Keratinocyte (primary cell): Measurements from ENCODE around the gene C11orf86. TPM values are rescaled to one million over a fixed set of nuclear protein-coding genes. Genes with fewer than 3 reads are reported as not detected.

Experiments
- DNase-seq: peaks from one replicate; pipeline ENCODE4 v3.0.0-alpha.2; 2011; ENCODE audit warnings: low read depth, missing footprints, low spot score
- FAIRE-seq: peaks from 2 replicates; lab custom pipeline; 2011; peaks lifted over from hg19 to GRCh38; lab: Jason Lieb, UNC
- H2AFZ ChIP-seq: 2 replicates; pipeline ENCODE4 v1.6.0; 2012; ENCODE audit warnings: low read length, control low read depth, inconsistent platforms; ENCODE audit not compliant: control insufficient read depth
- H3K27ac ChIP-seq: 2 replicates; pipeline ENCODE4 v1.5.1; 2011; ENCODE audit warnings: low read length; ENCODE audit not compliant: control insufficient read depth, insufficient read depth
- H3K27me3 ChIP-seq: 3 replicates; pipeline ENCODE4 v1.6.0; 2011; ENCODE audit warnings: low read length; ENCODE audit not compliant: control insufficient read depth, insufficient read depth; ENCODE audit errors: extremely low read depth
- H3K36me3 ChIP-seq, 2 experiments: 2 replicates in 1 of 2; 3 replicates in 1 of 2; pipeline ENCODE4 v1.5.1; 2011; ENCODE audit warnings: low read length in 2 of 2, mild to moderate bottlenecking in 1 of 2; ENCODE audit not compliant: control insufficient read depth in 2 of 2, insufficient read depth in 2 of 2; ENCODE audit errors: extremely low read depth in 1 of 2
- H3K4me1 ChIP-seq: 3 replicates; pipeline ENCODE4 v1.5.1; 2011; ENCODE audit warnings: low read length; ENCODE audit not compliant: control insufficient read depth, insufficient read depth; ENCODE audit errors: extremely low read depth
- H3K4me2 ChIP-seq: 3 replicates; pipeline ENCODE4 v1.6.0; 2011; ENCODE audit warnings: low read depth, low read length; ENCODE audit not compliant: control insufficient read depth, insufficient read depth; ENCODE audit errors: extremely low read depth
- H3K4me3 ChIP-seq, 3 experiments: fragments of 200-600 bp in 1 of 3; sonication (generic) in 1 of 3; 2 replicates in 2 of 3; 3 replicates in 1 of 3; pipeline ENCODE4 v1.5.1; 2011 to 2016; ENCODE audit warnings: low read length in 3 of 3, mild to moderate bottlenecking in 3 of 3, control low read depth in 2 of 3, inconsistent platforms in 1 of 3, low read depth in 1 of 3, mixed read lengths in 1 of 3, mixed run types in 1 of 3, moderate library complexity in 1 of 3; ENCODE audit not compliant: control insufficient read depth in 2 of 3, insufficient read depth in 2 of 3; ENCODE audit errors: extremely low read depth in 1 of 3
- H3K79me2 ChIP-seq: 2 replicates; pipeline ENCODE4 v1.6.0; 2012; ENCODE audit warnings: low read length; ENCODE audit not compliant: control insufficient read depth, insufficient read depth
- H3K9ac ChIP-seq: 3 replicates; pipeline ENCODE4 v1.6.0; 2011; ENCODE audit warnings: low read length; ENCODE audit not compliant: control insufficient read depth, insufficient read depth; ENCODE audit errors: extremely low read depth
- H3K9me1 ChIP-seq: 3 replicates; pipeline ENCODE4 v1.6.0; 2011; ENCODE audit warnings: low read length; ENCODE audit not compliant: control insufficient read depth, insufficient read depth; ENCODE audit errors: extremely low read depth
- H3K9me3 ChIP-seq: 2 replicates; pipeline ENCODE4 v1.5.1; 2012; ENCODE audit warnings: low read depth, low read length; ENCODE audit not compliant: control insufficient read depth
- H4K20me1 ChIP-seq: 3 replicates; pipeline ENCODE4 v1.6.0; 2011; ENCODE audit warnings: low read length; ENCODE audit not compliant: control insufficient read depth, insufficient read depth; ENCODE audit errors: extremely low read depth
- EZH2 ChIP-seq: IDR thresholded peaks from one replicate; pipeline ENCODE4 v1.6.1; 2012; ENCODE audit warnings: inconsistent platforms, mild to moderate bottlenecking, low read length, moderate library complexity
- dilution Hi-C: fragments of 300-500 bp; cut with MboI; formaldehyde crosslinking; loops from one replicate; pipeline ENCODE4 v1.7.0; 2020; ENCODE audit warnings: low sequenced_read_pairs; ENCODE audit not compliant: extremely low pct_ligation_motif_present
- polyA plus RNA-seq, 5 experiments: library from polyadenylated mRNA; depleted of rRNA in 3 of 5; stranded (reverse) in 3 of 5; stranded (forward) in 1 of 5; unstranded in 1 of 5; fragments of >200 nt; gene quantifications; 1 replicate in 1 of 5; 2 replicates in 3 of 5; 3 replicates in 1 of 5; pipeline versions ENCODE4 v1.2.1 to v1.2.3, GENCODE V29; 2011 to 2012; ENCODE audit warnings: missing spikeins in 2 of 5, low read depth in 1 of 5, low replicate concordance in 1 of 5
- TF ChIP-seq, protein P1 (sequence below), 3 experiments: IDR thresholded peaks in 1 of 3; conservative IDR thresholded peaks in 1 of 3; optimal IDR thresholded peaks in 1 of 3; 2 replicates in 2 of 3; 3 replicates in 1 of 3; pipeline versions ENCODE3 to v1.5.1; 2011; ENCODE audit warnings: low read length in 3 of 3, mild to moderate bottlenecking in 3 of 3, moderate library complexity in 2 of 3, control low read depth in 1 of 3, inconsistent platforms in 1 of 3; ENCODE audit not compliant: insufficient read depth in 2 of 3; ENCODE audit errors: extremely low read depth in 1 of 3

The C11orf86 gene
- polyA plus RNA-seq, 1 donor (not counting 4 experiments of a cell fraction or from before 2014, with no cell fraction given) = not detected

DNA sequence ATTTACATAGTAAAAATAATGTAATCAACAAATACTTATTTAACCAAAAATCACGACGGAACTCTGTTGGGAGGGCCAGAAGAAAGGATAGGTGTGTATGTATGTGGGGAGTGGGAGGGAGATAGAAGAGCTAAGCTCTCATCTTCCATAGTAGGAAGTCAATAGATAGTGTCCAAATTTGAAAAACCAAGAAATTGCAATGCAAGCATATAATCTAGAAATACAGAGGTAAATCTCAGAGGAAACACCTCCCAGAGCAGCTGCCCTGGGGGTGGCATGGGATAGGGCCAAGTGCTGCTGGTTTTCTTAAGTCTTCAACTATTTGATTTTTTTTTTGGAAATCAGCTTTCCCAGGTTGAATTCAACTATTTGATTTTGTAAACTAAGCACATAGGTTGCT lies 16.9 kb downstream of the C11orf86 start:
- DNase-seq (no peak), FAIRE-seq (no peak)
- Histone ChIP-seq H3K9ac (no peak overlapping the region), H3K79me2 (no peaks in the 10 kb centered on the region), H2AFZ (no peak overlapping the region), H3K4me1 (no peaks in the 10 kb centered on the region), H3K4me2 (no peak overlapping the region), H3K27me3 (no peaks in the 10 kb centered on the region), H3K36me3 (no peaks in the 10 kb centered on the region), H3K9me1 (no peaks in the 10 kb centered on the region), H3K4me3 (no peak overlapping the region), H4K20me1 (no peaks in the 10 kb centered on the region), H3K27ac (no peak overlapping the region), H3K9me3 (no peaks in the 10 kb centered on the region)
- TF ChIP-seq, protein P1, sequence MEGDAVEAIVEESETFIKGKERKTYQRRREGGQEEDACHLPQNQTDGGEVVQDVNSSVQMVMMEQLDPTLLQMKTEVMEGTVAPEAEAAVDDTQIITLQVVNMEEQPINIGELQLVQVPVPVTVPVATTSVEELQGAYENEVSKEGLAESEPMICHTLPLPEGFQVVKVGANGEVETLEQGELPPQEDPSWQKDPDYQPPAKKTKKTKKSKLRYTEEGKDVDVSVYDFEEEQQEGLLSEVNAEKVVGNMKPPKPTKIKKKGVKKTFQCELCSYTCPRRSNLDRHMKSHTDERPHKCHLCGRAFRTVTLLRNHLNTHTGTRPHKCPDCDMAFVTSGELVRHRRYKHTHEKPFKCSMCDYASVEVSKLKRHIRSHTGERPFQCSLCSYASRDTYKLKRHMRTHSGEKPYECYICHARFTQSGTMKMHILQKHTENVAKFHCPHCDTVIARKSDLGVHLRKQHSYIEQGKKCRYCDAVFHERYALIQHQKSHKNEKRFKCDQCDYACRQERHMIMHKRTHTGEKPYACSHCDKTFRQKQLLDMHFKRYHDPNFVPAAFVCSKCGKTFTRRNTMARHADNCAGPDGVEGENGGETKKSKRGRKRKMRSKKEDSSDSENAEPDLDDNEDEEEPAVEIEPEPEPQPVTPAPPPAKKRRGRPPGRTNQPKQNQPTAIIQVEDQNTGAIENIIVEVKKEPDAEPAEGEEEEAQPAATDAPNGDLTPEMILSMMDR (optimal IDR thresholded peaks at IDR 0.05 in 1 of 3, IDR thresholded peaks at IDR 0.05 in 1 of 3, conservative IDR thresholded peaks at IDR 0.05 in 1 of 3; ENCODE audit: extremely low read depth in 1 of 3, insufficient read depth in 2 of 3, low read length in 3 of 3) = no peak
- no peak for TF ChIP-seq EZH2
- dilution Hi-C loops = no loop called here

DNA sequence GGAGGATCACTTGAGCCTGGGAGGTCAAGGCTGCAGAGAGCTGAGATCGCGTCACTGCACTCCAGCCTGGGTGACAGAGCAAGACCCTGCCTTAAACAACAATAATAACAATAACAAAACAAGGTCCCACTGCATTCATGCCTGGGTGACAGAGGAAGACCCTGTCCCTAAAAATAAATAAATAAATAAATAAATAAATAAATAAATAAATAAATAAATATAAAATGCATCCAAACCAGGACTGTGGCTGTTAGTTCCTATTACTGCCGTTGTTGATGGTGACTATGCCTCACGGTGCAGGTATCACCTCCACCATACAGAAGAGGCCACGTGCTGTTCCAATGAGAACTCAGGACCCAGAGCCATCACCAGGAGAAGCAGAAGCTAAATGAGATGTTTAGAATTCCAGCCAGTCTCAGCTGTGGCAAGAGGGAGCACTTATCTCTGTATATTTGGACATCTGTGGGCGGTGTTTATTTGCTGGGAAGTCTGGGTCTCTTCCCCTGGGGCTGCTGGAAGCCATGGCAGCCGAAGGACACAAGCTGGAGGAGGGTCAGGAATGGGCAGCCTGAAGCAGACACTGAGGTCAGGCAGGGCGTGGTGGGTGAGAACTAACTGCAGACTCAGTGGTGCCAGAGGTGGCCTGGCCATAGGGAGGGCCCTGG lies 21.6 kb downstream of the C11orf86 start:
- H4K20me1 ChIP-seq = no peaks in the 10 kb centered on the region
- no peaks in the 10 kb centered on the region for H3K36me3 ChIP-seq
- no peak overlapping the region for H3K9ac ChIP-seq
- H3K27me3 ChIP-seq = no peaks in the 10 kb centered on the region
- H3K27ac ChIP-seq = no peak overlapping the region
- H3K79me2 ChIP-seq = no peaks in the 10 kb centered on the region
- no peaks in the 10 kb centered on the region for H3K9me1 ChIP-seq
- H3K4me2 ChIP-seq = no peak overlapping the region
- no peak overlapping the region for H2AFZ ChIP-seq
- DNase-seq (no peak), FAIRE-seq (no peak)
- TF ChIP-seq, protein P1 (optimal IDR thresholded peaks at IDR 0.05 in 1 of 3, IDR thresholded peaks at IDR 0.05 in 1 of 3, conservative IDR thresholded peaks at IDR 0.05 in 1 of 3; ENCODE audit: extremely low read depth in 1 of 3, insufficient read depth in 2 of 3, low read length in 3 of 3) = no peak
- TF ChIP-seq EZH2 = no peak
- H3K4me1 ChIP-seq = no peaks in the 10 kb centered on the region
- no peak overlapping the region for H3K4me3 ChIP-seq
- H3K9me3 ChIP-seq = no peaks in the 10 kb centered on the region
- dilution Hi-C loops = no loop called here
